ENCODE measurements around the gene PIK3CD. TPM values are rescaled to one million over a fixed set of nuclear protein-coding genes. Genes with fewer than 3 reads are reported as not detected.

PIK3CD gene
- total and polyA plus RNA-seq, 10 donors = 26.8 to 186 (median 100.0) TPM

- no peaks in the 10 kb centered on the region for H3K27me3 ChIP-seq (replicated peaks in 1 of 7)
- peak overlapping the region in 1 of 8 donors; percentile 17 for H3K27ac ChIP-seq
- H3K36me3 ChIP-seq = peaks cover 0 to 86% (median 4%) of the 10 kb centered on the region in 6 donors
- no peak for DNase-seq
- no peaks in the 10 kb centered on the region for H3K9me3 ChIP-seq
- H3K4me1 ChIP-seq = peaks cover under 1 to 95% (median 55%) of the 10 kb centered on the region in 6 donors
- H3K4me3 ChIP-seq = no peak overlapping the region
- WGBS, 5 donors = 90 to 95% (median 94%) methylated on average over 6 of the region's 6 CpGs
- TF ChIP-seq CTCF (IDR thresholded peaks at IDR 0.05 in 8 of 11, conservative IDR thresholded peaks at IDR 0.05 in 3 of 11) (no peak), POLR2AphosphoS5 (IDR thresholded peaks at IDR 0.05) (no peak), POLR2A (IDR thresholded peaks at IDR 0.05) (no peak)
- intact Hi-C loops (cut with DNase I; ENCODE audit: low total_unique reads) = no loop called here
Observed at GRCh38 chr1:9663257-9663656, 11.7 kb downstream of the PIK3CD start.

GRCh38 chr1:9665193-9665592 is 13.7 kb downstream of the PIK3CD start:
- Histone ChIP-seq H3K9me3 (no peaks in the 10 kb centered on the region), H3K36me3 (peaks cover 0 to 91% (median 6%) of the 10 kb centered on the region in 6 donors), H3K27ac (no peak overlapping the region), H3K27me3 (replicated peaks in 1 of 7) (no peaks in the 10 kb centered on the region), H3K4me3 (no peak overlapping the region), H3K4me1 (peaks cover 5 to 95% (median 54%) of the 10 kb centered on the region in 6 donors)
- WGBS, 5 donors = 94 to 98% (median 95%) methylated on average over 9 of the region's 9 CpGs
- no peak for DNase-seq
- no peak for TF ChIP-seq CTCF (IDR thresholded peaks at IDR 0.05 in 8 of 11, conservative IDR thresholded peaks at IDR 0.05 in 3 of 11)
- intact Hi-C loops (cut with DNase I; ENCODE audit: low total_unique reads) = no loop called here

GRCh38 chr1:9668080-9668479 is 16.5 kb downstream of the PIK3CD start:
- TF ChIP-seq POLR2A (IDR thresholded peaks at IDR 0.05) (no peak), POLR2AphosphoS5 (IDR thresholded peaks at IDR 0.05) (no peak), CTCF (IDR thresholded peaks at IDR 0.05 in 8 of 11, conservative IDR thresholded peaks at IDR 0.05 in 3 of 11) (no peak)
- 50 to 68% (median 58%) methylated on average over 2 of the region's 2 CpGs for WGBS, 5 donors
- H3K36me3 ChIP-seq = peaks cover 0 to 91% (median 19%) of the 10 kb centered on the region in 6 donors
- H3K9me3 ChIP-seq = no peaks in the 10 kb centered on the region
- no peaks in the 10 kb centered on the region for H3K27me3 ChIP-seq (replicated peaks in 1 of 7)
- DNase-seq = no peak
- no peak overlapping the region for H3K4me3 ChIP-seq
- intact Hi-C loops (cut with DNase I; ENCODE audit: low total_unique reads) = no loop called here
- H3K4me1 ChIP-seq = peaks cover 6 to 95% (median 50%) of the 10 kb centered on the region in 6 donors
- H3K27ac ChIP-seq = no peak overlapping the region

GRCh38 chr1:9670085-9670484 is 18.6 kb downstream of the PIK3CD start:
- Histone ChIP-seq H3K36me3 (peaks cover 0 to 92% (median 31%) of the 10 kb centered on the region in 6 donors), H3K4me3 (no peak overlapping the region), H3K4me1 (peaks cover 6 to 98% (median 49%) of the 10 kb centered on the region in 6 donors), H3K27me3 (replicated peaks in 1 of 7) (no peaks in the 10 kb centered on the region), H3K27ac (peak overlapping the region in 2 of 8 donors; percentile 16 to 41), H3K9me3 (no peaks in the 10 kb centered on the region)
- intact Hi-C loops (cut with DNase I; ENCODE audit: low total_unique reads) = no loop called here
- no peak for DNase-seq
- 56 to 74% (median 63%) methylated on average over 2 of the region's 2 CpGs for WGBS, 5 donors
- TF ChIP-seq CTCF (IDR thresholded peaks at IDR 0.05 in 8 of 11, conservative IDR thresholded peaks at IDR 0.05 in 3 of 11) (no peak), POLR2A (IDR thresholded peaks at IDR 0.05) (no peak), POLR2AphosphoS5 (IDR thresholded peaks at IDR 0.05) (no peak)
